GM19025 (cell line): ENCODE results near the gene VDAC2.
A peak's percentile ranks its signal among the peaks of the same experiment; 100 is the strongest.
"Not testable (repeated sequence)": the region's sequence is repeated elsewhere in the genome, so short reads cannot be mapped to it uniquely, and the experiment has no call there.

Source experiments
- ATAC-seq: cut with Tn5 transposase; IDR thresholded peaks from one replicate; pipeline ENCODE4 v1.9.1; 2021; ENCODE audit warnings: mild to moderate bottlenecking, low read depth, moderate library complexity; ENCODE audit not compliant: unreplicated experiment

VDAC2 gene

DNA sequence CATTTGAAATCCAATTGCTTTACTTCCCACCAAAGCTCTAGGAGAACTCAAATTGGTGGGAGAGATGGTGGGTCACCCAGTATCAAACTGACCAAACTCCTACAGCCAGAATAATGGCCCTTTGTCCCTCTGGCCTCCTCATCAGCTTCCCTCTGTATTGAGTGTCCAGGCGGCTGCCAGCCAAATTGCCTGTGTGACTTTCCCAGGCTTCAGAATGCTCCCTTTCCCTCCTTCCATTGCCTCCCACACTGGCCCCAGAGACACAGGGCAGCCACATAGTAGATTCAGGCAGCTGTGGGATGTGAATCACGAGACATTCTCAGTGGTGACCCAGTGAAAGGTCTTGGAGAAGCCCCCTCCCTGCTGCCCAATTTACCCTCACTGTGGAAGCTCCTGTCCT is 12.7 kb upstream of the VDAC2 start:
- no peak for ATAC-seq

DNA sequence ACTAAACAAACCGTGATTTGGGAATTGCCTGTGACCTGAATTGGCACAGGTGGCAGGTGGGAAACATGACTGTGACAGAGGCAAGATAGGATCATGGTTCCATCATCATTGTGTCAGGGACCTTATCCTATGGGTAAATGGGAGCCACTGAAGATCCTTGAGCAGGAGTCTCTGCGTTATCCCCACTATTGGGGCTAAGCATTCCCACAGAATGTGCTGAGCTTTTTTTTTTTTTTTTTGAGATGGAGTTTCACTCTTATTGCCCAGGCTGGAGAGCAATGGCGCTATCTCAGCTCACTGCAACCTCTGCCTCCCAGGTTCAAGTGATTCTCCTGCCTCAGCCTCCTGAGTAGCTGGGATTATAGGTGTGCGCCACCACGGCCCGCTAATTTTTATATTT is 10.6 kb upstream of the VDAC2 start:
- ATAC-seq, result not testable (repeated sequence)

DNA sequence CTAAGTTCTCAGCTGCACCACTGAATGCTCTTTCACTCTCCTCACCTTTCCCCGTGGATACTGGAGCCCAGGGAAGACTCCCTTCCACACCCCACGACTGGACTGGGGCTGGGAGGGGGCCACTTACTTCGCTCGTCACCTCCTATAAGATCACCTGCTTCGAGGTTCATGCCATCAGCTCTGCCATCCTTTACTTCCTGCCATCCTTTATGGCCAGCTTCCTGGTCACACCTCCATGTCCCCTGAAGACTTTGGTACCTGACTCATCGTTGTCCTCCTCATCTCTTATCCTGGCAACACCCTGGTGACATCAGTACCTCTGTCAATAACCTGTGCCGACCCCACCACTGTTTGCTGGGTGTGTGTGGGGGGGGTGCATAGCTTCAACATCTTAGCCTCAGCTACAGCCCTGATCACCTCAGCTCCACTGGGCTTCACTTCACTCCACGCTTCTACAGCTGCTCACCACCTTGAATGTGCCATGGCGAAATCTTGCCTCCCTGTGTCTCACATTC is 8.7 kb upstream of the VDAC2 start:
- no peak for ATAC-seq

DNA sequence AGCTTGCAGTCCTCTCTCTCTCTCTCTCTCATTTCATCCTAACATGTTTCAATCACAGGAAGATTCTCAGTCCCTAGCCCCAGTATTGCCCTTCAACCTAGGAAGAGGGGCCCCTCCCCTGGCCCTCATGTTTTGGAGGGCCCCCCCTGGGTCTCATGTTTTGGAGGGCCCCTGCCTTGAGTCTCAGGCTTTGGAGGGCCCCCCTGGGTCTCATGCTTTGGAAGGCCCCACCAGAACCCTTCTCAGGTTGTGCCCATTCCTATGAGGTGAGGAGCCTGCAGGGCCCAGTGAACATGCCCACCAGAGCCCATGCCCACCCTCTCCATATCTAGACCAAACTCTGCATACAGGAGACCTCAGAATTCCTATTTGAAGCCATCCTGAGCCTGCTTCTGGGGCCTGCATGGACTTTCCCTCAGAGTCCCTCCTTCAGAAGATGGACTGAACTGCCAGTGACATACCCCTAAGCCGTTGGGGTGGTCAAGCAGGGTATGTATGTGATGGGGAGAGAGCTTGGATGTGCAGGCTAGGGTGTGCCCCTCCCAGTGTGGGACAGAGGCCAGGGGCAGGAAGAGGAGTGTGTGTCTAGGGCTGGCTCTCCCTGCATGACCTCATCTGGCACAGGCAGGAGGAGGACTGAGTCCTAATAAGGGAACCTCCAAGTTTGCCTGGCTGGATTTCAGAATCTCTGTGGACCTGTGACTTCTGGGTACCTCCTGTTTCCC is 8.1 kb upstream of the VDAC2 start:
- no peak for ATAC-seq

DNA sequence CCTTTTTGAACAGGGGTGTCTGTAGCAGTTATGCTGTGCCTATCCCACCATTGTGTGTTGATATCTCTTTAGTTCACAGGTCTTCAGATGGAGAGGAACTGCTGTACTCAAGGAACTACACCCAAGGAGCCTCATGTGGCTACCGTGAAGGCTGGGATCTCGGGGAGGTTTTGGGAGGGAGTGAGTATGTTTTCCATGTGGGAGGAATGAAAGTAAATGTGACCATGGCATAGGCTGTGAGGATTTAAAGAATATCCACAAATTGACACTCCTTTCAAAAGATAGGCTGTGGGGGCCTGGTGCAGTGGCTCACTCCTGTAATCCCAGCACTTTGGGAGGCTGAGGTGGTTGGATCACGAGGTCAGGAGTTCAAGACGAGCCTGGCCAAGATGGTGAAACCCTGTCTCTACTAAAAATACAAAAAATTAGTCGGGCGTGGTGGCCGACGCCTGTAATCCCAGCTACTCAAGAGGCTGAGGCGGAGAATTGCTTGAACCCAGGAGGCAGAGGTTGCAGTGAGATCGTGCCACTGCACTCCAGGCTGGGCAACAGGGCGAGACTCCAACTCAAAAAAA is 7.5 kb upstream of the VDAC2 start:
- ATAC-seq, result not testable (repeated sequence)

DNA sequence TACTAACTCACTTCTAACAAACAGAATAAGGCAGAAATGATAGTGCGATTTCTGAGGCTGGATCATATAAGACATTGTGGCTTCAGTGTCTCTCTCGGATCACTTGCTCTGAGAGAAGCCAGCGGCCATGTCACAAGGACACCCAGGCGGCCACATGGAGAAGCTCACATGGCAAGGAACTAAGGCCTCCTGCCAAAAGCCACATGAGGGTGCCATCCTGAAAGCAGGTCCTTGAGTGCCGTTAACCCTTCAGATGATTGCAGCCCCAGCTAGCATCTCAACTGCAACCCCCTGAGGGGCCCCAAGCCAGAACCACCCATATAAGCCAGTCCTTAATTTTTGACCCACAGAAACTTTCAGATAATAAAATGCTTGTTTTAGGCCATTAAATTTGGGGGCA is 6.9 kb upstream of the VDAC2 start:
- no peak for ATAC-seq

DNA sequence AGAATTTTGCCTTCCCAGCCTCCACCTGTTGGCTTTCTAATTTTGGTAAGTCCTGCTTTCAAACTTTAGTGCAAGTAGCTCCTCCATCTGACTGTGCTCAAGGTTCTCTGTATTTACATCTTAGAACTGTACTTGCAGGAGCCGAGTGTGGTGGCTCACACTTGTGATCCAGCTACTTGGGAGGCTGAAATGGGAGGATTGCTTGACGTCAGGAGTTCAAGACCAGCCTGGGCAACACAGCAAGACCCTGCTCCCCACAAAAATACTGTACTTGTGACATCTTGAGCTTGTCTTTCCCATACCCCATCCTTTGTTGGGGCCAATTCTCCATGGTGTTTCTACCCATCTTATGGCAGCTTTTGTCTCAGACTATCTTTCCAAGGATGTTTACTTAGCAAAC is 4.7 kb upstream of the VDAC2 start:
- ATAC-seq, result no peak

DNA sequence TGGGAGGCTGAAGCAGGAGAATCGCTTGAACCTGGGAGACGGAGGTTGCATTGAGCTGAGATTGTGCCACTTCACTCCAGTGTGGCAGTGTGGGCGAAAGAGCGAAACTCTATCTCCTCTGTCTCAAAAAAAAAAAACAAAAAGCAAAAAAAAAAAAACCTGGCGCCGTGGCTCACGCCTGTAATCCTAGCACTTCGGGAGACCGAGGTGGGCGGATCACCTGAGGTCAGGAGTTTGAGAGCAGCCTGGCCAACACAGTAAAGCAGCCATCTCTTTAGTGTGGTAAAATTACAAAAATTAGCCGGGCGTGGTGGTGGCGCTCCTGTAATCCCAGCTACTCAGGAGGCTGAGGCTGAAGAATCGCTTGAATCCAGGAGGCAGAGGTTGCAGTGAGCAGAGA is 4.0 kb upstream of the VDAC2 start:
- not testable (repeated sequence) for ATAC-seq

DNA sequence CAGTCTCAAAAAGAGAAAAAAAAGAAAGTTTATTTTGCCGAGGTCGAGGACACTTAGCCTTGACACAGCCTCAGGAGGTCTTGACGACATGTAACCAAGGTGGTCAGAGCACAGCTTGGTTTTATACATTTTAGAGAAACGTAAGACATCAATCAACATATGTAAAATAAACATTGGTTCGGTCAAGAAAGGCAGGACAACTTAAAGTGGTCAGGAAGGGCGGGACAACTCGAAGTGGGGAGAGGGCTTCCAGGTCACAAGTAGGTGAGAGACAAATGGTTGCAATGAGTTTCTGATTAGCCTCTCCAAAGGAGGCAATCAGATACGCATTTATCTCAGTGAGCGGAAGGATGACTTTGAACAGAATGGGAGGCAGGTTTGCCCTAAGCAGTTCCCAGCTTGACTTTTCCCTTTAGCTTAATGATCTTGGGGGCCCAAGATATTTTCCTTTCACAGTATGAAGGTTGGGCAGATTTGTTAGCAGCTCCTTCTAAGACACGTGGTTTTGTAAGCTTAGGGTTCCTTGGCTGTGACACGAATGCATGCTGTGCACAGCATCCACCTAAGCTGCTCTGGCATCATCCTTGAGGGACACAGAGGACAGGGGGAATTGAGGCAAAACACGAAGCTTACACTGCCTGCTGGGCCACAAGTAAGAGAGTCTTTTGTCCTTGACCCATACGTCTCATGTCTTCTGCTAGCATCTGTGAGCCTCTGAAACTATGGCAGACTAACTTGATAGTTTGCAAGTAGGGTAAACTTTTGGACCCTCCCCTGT is 3.3 kb upstream of the VDAC2 start:
- no peak for ATAC-seq

DNA sequence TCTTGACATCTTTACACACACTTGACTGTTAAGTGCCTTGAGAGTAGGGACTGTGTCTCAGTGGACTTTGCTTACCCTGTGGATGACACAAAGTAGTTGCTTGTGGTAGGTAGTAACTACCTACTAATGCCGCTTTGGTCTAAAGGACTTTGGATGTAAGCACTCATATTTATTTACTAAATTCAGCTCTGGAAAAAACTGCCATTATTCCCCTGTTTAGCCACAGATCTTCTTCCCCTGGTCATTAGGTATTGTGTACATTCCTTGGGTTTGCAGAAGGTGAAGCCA is 2.8 kb upstream of the VDAC2 start:
- ATAC-seq, result no peak

DNA sequence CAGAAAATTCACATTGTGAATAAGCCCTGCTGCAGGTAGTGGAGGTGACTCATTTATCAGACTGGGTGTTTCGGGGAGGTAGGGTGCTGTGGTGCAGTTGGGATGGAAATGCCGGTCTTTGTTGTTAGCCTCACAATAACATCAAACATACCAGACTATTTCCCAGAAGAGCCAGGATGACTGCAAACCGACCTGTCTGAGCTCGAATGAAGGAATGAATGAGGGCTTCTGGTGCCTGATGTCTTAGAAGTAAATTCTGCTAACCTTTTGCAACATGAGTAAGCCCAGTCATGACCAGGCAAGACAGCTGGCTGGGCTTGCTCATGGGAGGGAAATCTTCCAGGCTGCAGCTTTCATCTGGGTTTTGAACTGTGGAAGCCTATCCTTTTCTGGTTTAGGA is 2.4 kb upstream of the VDAC2 start:
- ATAC-seq, result no peak

DNA sequence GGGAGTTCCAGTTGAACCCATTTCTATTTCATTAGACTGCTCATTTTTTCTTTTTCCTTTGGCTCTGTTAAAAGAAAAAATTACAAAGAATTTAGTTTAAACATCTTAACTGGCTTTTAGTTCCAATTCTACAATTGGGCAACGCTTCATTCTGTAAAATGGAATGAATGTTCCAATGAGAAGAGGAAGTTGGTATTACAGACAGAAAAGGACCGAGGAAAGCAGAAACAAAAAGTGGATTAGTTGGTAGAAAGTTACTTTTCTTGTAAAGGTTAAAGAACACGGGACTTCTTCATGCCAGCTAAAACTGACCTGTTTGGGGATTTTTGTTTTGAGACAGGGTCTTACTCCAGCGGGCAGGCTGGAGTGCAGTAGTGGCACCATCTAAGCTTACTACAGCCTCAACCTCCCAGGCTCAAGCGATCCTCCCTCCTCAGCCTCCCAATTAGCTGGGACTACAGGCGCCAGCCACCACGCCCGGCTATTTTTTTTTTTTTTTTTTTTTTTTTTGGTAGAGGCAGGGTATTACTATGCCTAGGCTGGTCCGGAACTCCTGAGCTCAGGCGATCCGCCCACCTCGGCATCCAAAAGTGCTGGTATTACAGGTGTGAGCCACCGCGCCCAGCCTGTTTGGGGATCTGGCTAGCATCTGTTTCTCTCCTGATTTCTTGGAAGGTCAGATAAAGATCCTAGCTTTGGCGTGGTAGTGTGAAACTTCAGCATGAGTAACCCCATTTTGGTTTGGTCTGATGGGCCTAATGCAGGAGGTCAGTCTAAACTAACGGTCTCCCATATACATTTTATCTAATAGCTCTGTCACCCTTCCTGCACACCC is 1.3 kb upstream of the VDAC2 start:
- ATAC-seq, result no peak

DNA sequence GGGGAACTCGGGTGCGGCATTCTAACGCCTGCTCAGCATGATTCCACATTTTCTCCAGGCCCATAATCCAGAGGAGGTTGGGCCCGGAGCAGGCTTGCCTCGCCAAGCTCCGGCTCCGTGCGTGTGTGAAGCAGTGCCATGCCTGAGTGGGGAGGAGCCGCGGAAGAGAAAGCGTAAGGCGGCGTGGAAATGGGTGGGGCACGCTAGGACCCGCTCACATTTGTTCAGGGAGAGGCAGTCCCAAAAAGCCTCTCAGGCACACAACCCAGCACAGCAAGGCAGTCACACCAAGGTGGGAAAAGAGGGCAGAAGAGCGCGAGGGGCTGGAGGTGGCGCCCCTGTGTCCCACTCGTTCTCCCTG is 695 bp upstream of the VDAC2 start:
- peak; percentile 42 for ATAC-seq

DNA sequence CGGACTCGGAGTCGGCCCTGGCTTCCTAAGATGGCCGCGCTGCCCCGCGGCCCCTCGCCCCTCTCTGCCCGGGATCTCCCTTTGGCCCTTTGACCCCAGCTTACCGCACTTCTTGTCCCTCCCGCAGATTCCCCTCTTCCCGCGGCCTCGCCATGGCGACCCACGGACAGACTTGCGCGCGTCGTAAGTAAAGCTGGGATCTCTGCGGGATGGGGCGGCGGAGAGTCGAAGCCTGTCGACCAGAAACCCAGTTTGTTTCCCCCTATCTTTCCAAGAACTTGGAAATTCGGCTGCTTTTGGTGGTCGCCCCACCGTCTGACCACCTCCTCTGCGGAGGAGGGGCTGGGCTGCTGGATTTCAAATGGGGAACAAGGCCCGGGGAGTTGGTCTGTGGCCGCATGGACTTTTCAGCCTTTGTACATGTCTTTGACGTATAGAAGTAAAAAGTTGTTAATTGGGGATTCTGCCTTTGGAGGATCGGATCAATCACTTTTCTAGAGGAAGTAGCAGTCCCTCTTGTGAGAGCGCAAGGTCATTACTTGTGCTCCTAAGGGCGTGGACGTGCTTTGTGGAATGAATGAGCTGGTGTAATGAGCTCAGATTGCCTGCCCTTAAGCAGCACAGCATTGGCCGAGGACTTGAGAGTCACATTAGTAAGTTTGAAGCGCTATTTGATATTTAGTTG is 553 bp downstream of the VDAC2 start:
- no peak for ATAC-seq

DNA sequence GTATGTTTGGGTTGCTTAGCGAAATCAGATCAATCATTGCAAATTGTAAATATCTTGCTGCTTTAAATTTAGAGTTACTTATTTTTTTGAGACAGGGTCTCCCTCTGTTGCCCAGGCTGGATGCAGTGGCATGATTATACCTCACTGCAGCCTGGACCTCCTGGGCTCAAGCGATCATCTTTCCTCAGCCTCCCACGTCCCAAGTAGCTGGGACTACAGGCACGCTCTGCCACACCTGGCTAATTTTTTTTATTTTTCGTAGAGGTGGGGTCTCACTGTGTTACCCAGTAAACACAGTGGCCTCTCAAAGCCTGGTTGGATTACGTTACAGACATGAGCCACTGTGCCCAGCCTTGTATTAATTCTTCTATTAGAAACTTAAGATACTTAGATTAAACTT is 1.7 kb downstream of the VDAC2 start:
- no peak for ATAC-seq

DNA sequence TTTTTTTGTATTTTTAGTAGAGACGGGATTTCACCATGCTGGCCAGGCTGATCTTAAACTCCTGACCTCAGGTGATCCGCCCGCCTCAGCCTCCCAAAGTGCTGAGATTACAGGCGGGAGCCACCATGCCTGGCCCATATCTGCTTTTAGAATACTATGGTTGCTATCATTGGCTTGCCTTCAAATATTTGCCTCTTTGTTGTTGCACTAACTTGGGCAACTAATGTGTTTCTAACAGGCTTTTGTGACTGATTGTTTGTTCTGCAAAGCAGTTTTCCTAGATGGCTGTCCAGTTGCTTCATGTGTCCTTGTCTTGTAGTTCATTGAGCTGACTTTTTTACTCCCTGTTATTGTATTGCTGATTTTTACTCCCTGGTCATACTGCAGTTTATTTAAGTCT is 9.7 kb downstream of the VDAC2 start:
- no peak for ATAC-seq

DNA sequence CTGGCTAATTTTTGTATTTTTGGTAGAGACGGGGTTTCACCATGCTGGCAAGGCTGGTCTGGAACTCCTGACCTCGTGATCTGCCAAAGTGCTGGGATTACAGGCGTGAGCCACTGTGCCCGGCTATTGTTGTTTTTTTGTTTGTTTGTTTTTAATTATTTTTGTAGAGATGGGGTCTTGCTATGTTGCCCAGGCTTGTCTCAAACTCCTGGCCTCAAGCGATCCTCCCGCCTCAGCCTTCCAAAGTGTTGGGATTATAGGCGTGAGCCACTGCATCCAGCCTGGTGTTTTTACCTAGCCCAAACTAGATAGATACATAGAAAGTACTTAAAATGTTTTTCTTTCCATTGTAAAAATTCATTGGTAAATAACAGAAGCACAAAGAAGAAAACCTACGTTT is 10.9 kb downstream of the VDAC2 start:
- not testable (repeated sequence) for ATAC-seq

DNA sequence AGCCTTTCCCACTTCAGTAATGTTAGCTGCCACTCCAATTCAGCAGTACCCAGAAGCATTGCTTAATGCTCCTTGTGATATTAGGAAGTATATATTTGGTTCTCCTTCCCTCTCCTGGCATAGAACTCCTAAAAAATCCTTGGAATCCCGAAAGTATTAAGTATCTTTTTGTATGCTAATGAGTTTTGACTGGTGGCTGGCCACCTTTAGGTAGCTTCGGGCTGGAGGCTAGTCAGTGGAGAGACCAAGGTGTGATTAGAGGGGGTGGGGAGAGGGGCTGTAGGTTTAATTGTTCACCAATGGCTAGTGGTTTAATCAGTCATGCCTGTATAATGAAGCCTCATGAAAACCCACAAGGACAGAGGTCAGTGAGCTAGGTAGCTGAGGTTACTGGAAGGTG is 12.9 kb downstream of the VDAC2 start:
- ATAC-seq, result no peak

DNA sequence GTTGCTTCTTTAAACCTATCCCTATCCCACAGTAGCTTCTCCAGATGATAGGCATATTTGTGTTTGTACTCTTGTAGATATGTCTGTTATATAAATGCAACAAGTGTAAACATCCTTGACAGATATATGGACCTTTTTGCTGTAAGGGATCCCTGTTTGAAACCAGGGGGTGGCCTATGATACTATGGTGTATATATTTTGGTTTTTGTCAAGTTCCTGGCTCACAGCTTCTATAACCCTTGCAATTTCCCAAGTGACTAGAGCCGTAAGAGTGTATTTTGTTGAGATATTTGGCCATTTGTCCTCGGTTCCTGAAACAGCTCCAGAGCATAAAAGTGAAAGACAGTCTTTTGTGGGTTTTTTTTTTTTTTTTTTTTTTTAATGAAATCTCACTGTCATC is 15.5 kb downstream of the VDAC2 start:
- ATAC-seq, result no peak

DNA sequence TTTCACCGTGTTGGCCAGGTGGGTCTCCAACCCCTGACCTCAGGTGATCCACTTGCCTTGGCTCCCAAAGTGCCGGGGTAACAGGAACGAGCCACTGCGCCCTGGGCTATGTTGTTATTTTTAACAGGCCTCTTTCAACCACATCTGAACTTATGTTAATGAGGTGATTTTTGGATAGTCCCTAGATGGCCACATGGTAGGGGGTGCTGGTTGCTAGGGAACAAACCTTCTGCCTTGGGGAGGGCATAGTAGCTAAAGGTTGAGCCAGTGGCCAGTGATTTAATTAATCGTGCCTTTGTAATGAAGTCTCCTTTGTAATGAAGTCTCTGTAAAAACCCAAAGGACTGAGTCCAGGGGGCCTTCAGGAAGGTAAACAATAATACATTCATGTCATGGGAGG is 16.1 kb downstream of the VDAC2 start:
- no peak for ATAC-seq

DNA sequence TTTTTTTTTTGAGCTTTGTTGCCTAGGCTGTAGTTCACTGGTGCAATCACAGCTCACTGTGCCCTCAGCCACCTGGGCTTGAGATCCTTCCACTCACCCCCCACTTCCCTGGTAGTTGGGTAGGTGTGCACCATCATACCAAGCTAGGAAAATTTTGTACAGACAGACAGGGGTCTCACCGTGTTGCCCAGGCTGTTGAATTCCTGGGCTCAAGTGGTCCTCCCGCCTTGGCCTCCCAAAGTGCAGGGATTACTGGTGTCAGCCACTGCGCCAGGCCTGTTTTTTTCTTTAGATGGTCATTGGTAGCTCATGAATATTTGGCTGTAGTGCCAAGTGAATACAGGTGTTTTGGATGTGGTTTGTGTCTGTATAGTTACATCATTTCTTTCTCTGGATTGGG is 17.7 kb downstream of the VDAC2 start:
- no peak for ATAC-seq
